AG20443 (cell line): ENCODE results near the gene LLGL2.
"Not testable (repeated sequence)": the region's sequence is repeated elsewhere in the genome, so short reads cannot be mapped to it uniquely, and the experiment has no call there.

ENCODE experiments used
- DNase-seq: peaks from one replicate; pipeline ENCODE4 v3.0.0; 2012; ENCODE audit warnings: low spot score, mixed read lengths

The LLGL2 gene

GRCh38 chr17:75524970-75525805, at the start of gene LLGL2:
Gene LLGL2 (plus strand): TSS chr17:75525697. CDS start chr17:75543427, 17,730 bp downstream.
- peak; percentile 76 for DNase-seq

- DNase-seq, result no peak
These were observed 49.6 kb upstream of the LLGL2 start for GRCh38 chr17:75475851-75476250.

- no peak for DNase-seq
These were observed 49.2 kb upstream of the LLGL2 start for GRCh38 chr17:75476271-75476671.

- DNase-seq, result no peak
These were observed 48.6 kb upstream of the LLGL2 start for GRCh38 chr17:75476752-75477489.

GRCh38 chr17:75477490-75477862, 48.0 kb upstream of the LLGL2 start:
- not testable (repeated sequence) for DNase-seq

GRCh38 chr17:75478508-75478907, 47.0 kb upstream of the LLGL2 start:
- DNase-seq, result no peak

GRCh38 chr17:75480281-75480680, 45.2 kb upstream of the LLGL2 start:
- DNase-seq, result no peak

GRCh38 chr17:75481194-75482068, 44.1 kb upstream of the LLGL2 start:
- no peak for DNase-seq

- DNase-seq, result no peak
These were observed 43.2 kb upstream of the LLGL2 start for GRCh38 chr17:75482098-75482942.

GRCh38 chr17:75485688-75486087, 39.8 kb upstream of the LLGL2 start:
- DNase-seq, result no peak

- DNase-seq, result no peak
These were observed 39.3 kb upstream of the LLGL2 start for GRCh38 chr17:75486151-75486550.

- no peak for DNase-seq
These were observed 38.5 kb upstream of the LLGL2 start for GRCh38 chr17:75486951-75487350.

- no peak for DNase-seq
These were observed 38.0 kb upstream of the LLGL2 start for GRCh38 chr17:75487351-75488070.

- no peak for DNase-seq
These were observed 36.6 kb upstream of the LLGL2 start for GRCh38 chr17:75488693-75489510.

GRCh38 chr17:75489511-75489955, 36.0 kb upstream of the LLGL2 start:
- no peak for DNase-seq

GRCh38 chr17:75490173-75490743, 35.2 kb upstream of the LLGL2 start:
- DNase-seq, result no peak

GRCh38 chr17:75490953-75491649, 34.4 kb upstream of the LLGL2 start:
- DNase-seq, result no peak

GRCh38 chr17:75491680-75492079, 33.8 kb upstream of the LLGL2 start:
- DNase-seq, result no peak
